Mucosa of descending colon (tissue), 3 donors: ENCODE measurements around the gene AZU1. TPM values are rescaled to one million over a fixed set of nuclear protein-coding genes. Genes with fewer than 3 reads are reported as not detected.

Source experiments
- ATAC-seq: fragments of 200-7000 bp; cut with Tn5 transposase; one replicate; pipeline ENCODE4 v1.9.1; 2020; ENCODE audit warnings: mild to moderate bottlenecking, moderate library complexity
- DNase-seq, 3 donors: peaks; one replicate each; pipeline ENCODE4 v3.0.0-alpha.2; 2020
- H3K36me3 ChIP-seq: fragments of 200-600 bp; one replicate; pipeline ENCODE4 v1.8.0; 2021; ENCODE audit warnings: low read depth, mild to moderate bottlenecking
- H3K4me1 ChIP-seq: fragments of 200-600 bp; one replicate; pipeline ENCODE4 v1.8.0; 2021; ENCODE audit warnings: low read depth, mild to moderate bottlenecking
- H3K4me3 ChIP-seq: fragments of 200-600 bp; one replicate; pipeline ENCODE4 v1.8.0; 2021; ENCODE audit warnings: mild to moderate bottlenecking
- H3K9me3 ChIP-seq: fragments of 200-600 bp; one replicate; pipeline ENCODE4 v1.8.0; 2021; ENCODE audit warnings: mild to moderate bottlenecking
- intact Hi-C, 2 donors: fragments of 100-400 bp; cut with DNase I in 1 of 2; cut with micrococcal nuclease in 1 of 2; formaldehyde crosslinking; loops; one replicate each; pipeline versions ENCODE4 v1.11.0 to v1.11.1; 2022; cut with DNase I, micrococcal nuclease
- total RNA-seq, 3 donors: library from RNA; stranded (reverse); fragmentation: NEBNext Ultra II Directional in 2 of 3; extraction: Animal tissue kit (Norgen Biotek cat#: 25700) in 2 of 3; gene quantifications; one replicate each; pipeline versions ENCODE4 v1.2.1 to v1.2.4, GENCODE V29; 2021 to 2023
- TF ChIP-seq, protein P1 (sequence below): fragments of 200-600 bp; IDR thresholded peaks from one replicate; pipeline ENCODE4 v1.8.0; 2022; ENCODE audit warnings: antibody characterized with exemption, mild to moderate bottlenecking
- donor health status: DM: no; HTN: no; CAD: no; lungs with moderate emphysema.
- donor health status: DM: no; HTN: no; CAD: no.
- donor health status: DM: no; HTN: yes; CAD: no.

Gene AZU1
- total RNA-seq, 3 donors from 2014 or later = 0.25 TPM; not detected in 2

DNA sequence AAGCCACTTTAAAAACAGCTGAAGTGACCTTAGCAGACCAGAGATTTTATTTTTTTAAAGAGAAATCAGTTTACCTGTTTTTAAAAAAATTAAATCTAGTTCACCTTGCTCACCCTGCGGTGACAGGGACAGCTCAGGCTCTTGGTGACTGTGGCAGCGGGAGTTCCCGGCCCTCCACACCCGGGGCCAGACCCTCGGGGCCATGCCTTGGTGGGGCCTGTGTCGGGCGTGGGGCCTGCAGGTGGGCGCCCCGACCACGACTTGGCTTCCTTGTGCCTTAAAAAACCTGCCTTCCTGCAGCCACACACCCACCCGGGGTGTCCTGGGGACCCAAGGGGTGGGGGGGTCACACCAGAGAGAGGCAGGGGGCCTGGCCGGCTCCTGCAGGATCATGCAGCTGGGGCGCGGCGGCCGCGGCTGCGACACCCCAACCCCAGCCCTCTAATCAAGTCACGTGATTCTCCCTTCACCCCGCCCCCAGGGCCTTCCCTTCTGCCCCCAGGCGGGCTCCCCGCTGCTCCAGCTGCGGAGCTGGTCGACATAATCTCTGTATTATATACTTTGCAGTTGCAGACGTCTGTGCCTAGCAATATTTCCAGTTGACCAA is 16.7 kb upstream of the AZU1 start:
- Histone ChIP-seq H3K4me1 (no peaks in the 10 kb centered on the region), H3K36me3 (peaks cover 45% of the 10 kb centered on the region), H3K4me3 (no peak overlapping the region), H3K9me3 (no peaks in the 10 kb centered on the region)
- ATAC-seq (no peak), DNase-seq (no peak)
- intact Hi-C loops = no loop called here
- TF ChIP-seq, protein P1, sequence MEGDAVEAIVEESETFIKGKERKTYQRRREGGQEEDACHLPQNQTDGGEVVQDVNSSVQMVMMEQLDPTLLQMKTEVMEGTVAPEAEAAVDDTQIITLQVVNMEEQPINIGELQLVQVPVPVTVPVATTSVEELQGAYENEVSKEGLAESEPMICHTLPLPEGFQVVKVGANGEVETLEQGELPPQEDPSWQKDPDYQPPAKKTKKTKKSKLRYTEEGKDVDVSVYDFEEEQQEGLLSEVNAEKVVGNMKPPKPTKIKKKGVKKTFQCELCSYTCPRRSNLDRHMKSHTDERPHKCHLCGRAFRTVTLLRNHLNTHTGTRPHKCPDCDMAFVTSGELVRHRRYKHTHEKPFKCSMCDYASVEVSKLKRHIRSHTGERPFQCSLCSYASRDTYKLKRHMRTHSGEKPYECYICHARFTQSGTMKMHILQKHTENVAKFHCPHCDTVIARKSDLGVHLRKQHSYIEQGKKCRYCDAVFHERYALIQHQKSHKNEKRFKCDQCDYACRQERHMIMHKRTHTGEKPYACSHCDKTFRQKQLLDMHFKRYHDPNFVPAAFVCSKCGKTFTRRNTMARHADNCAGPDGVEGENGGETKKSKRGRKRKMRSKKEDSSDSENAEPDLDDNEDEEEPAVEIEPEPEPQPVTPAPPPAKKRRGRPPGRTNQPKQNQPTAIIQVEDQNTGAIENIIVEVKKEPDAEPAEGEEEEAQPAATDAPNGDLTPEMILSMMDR = no peak

DNA sequence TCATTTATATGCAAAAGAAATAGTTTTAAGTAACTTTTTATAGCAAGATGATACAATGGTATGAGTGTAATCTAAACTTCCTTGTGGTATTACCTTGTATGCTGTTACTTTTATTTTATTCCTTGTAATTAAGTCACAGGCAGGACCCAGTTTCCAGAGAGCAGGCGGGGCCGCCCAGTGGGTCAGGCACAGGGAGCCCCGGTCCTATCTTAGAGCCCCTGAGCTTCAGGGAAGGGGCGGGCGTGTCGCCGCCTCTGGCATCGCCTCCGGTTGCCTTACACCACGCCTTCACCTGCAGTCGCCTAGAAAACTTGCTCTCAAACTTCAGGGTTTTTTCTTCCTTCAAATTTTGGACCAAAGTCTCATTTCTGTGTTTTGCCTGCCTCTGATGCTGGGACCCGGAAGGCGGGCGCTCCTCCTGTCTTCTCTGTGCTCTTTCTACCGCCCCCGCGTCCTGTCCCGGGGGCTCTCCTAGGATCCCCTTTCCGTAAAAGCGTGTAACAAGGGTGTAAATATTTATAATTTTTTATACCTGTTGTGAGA is 16.1 kb upstream of the AZU1 start:
- DNase-seq = no peak
- Histone ChIP-seq H3K9me3 (no peaks in the 10 kb centered on the region), H3K36me3 (peaks cover 39% of the 10 kb centered on the region), H3K4me1 (no peaks in the 10 kb centered on the region), H3K4me3 (no peak overlapping the region)
- ATAC-seq = no peak
- TF ChIP-seq, protein P1 = no peak
- intact Hi-C loops = no loop called here

DNA sequence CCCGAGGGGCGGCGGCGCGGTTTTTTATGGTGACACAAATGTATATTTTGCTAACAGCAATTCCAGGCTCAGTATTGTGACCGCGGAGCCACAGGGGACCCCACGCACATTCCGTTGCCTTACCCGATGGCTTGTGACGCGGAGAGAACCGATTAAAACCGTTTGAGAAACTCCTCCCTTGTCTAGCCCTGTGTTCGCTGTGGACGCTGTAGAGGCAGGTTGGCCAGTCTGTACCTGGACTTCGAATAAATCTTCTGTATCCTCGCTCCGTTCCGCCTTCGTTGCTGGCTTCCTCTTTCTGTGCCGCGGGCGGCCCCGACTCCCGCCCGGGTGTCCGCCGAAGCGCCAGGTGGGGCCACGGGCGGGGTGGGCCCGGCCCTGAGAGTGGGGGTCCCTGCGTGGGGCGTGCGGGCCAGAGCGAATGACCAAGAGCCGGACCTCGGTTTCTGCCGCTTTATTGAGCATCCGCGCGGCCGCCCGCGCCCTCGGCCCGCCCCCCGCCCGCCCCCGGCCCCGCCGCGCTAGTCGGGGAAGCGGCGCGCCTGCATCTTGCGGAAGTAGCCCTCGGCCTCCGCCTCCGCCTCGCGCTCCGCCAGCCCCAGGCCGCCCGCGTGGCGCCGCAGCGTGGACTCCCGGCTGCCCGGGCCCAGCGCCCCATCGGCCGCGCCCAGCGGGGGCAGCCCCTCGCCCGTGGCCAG is 15.4 kb upstream of the AZU1 start:
- no peaks in the 10 kb centered on the region for H3K4me1 ChIP-seq
- no peaks in the 10 kb centered on the region for H3K9me3 ChIP-seq
- DNase-seq (no peak), ATAC-seq (no peak)
- TF ChIP-seq, protein P1 = no peak
- H3K4me3 ChIP-seq = no peak overlapping the region
- intact Hi-C loops = no loop called here
- peaks cover 33% of the 10 kb centered on the region for H3K36me3 ChIP-seq

DNA sequence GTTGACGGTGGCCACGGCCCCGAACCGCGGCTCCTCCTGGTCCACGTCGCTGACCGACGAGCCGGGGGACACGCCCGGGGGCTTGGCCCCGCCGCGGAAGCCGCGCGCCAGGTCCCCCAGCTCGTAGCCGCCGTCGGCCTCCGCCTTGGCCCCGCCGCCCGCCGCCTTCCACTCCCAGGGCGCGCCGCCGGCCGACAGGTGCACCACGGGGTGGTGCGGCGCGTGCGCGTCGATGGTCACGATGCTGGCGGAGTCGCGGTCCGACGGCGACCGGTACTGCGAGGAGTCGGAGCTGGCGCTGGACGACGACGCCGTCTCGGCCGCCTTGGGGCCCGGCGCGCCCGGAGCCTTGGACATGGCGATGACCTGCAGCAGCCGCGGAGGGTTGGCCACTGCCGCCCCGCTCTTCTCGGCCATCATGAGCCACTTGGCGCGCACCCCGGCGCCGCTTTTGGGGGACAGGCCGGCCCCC is 14.9 kb upstream of the AZU1 start:
- no peak overlapping the region for H3K4me3 ChIP-seq
- no peaks in the 10 kb centered on the region for H3K9me3 ChIP-seq
- intact Hi-C loops = no loop called here
- TF ChIP-seq, protein P1 = no peak
- H3K36me3 ChIP-seq = peaks cover 27% of the 10 kb centered on the region
- DNase-seq (no peak), ATAC-seq (no peak)
- no peaks in the 10 kb centered on the region for H3K4me1 ChIP-seq

DNA sequence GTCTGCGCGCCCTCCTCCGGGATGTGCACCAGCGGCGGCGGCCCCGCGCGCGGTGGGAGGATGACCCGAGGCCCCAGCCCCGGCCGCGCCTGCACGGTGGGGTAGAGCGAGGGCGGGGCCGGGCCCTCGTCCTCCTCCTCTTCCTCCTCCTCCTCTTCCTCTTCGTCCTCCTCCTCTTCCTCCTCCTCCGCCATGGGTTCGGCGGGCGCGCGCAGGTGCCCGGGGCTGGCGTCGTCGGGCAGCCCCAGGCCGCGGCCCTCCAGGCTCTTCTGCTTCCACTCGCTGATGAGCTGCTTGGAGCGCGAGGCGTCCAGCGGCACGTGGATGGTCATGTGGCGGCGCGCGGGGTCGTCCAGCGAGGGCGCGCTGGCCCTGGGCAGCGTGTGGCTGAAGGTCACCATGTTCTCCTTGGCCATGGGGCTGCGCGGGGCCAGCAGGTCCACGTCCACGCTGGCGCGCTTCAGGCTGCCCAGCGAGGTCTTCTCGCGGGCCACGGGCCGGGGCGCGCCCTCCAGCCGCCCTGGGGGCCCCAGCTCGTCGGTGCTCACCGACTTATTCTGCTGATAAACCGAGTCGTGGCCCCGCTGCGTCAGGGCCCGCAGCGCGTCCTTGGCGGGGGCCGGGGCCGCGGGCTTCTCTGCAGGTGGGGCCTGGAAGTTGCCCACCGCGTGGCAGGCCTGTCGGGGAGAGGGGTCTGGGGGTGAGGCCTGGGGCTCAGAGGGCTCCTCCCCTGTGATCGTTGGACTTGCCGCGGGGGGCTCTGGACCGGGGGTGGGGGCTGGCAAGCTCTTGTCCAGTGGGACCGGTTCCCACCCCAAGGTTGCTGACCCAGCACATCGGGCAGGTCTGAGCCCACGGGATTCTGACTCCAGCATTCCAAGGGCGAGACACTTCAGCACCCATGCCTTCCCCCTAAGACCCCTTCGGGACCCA is 14.2 kb upstream of the AZU1 start:
- intact Hi-C loops = no loop called here
- DNase-seq = no peak
- H3K36me3 ChIP-seq = peaks cover 20% of the 10 kb centered on the region

More for the DNA sequence above, 14.2 kb upstream of the AZU1 start:
- H3K4me1 ChIP-seq = no peaks in the 10 kb centered on the region
- no peaks in the 10 kb centered on the region for H3K9me3 ChIP-seq
- ATAC-seq = peak; percentile 24
- H3K4me3 ChIP-seq = no peak overlapping the region
- TF ChIP-seq, protein P1 = no peak
